GDM1 (cell line): ENCODE data around the gene CSF1R.

Experiments used
- DNase-seq: peaks from one replicate; lab custom pipeline; 2025; lab: John Stamatoyannopoulos, UW

Gene CSF1R

GRCh38 chr5:150069672-150070627, 16.4 kb downstream of the CSF1R start:
- DNase-seq = no peak

- DNase-seq = no peak
Observed at GRCh38 chr5:150068961-150069645, 17.3 kb downstream of the CSF1R start.

DNA sequence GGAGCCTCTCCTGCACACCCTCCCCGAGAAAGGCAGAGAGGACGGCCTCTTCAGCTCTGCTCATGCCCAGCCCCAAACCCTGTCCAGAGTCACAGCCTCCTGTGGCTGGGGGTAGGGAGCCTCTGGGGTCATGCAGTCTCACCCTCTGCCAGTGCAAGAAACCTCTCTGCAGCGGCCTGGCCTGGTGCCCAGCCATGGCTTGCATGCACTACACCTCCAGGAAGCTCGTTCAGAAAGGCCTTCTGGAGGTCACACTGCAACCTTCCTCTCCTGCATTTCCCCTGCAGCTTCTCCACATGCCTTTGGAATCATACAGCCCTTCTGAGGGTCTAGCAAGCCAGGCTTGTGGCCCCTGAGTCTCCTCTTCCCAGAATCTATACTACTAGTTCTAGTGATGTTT, 17.9 kb downstream of the CSF1R start:
- DNase-seq = no peak

DNA sequence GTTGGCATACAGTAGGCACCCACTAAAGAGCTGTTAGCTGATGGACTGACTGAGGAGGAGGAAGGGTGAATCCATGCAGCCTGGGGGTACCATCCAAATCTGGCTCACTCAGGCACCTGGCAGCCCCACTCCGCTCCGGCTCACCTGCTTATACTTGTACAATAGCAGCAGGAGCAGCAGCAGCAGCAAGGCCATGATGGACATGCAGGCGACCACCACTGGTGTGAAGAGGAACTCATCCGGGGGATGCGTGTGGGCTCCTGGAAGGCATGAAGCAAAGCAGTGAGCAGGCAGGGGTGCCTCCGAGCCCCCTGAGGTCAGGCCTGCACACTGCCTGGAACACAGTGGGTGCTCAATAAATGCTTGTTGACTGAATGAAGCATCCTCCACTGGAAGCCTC, 18.3 kb downstream of the CSF1R start:
- no peak for DNase-seq

- DNase-seq = no peak
Observed at GRCh38 chr5:150067405-150067960, 18.9 kb downstream of the CSF1R start.

DNA sequence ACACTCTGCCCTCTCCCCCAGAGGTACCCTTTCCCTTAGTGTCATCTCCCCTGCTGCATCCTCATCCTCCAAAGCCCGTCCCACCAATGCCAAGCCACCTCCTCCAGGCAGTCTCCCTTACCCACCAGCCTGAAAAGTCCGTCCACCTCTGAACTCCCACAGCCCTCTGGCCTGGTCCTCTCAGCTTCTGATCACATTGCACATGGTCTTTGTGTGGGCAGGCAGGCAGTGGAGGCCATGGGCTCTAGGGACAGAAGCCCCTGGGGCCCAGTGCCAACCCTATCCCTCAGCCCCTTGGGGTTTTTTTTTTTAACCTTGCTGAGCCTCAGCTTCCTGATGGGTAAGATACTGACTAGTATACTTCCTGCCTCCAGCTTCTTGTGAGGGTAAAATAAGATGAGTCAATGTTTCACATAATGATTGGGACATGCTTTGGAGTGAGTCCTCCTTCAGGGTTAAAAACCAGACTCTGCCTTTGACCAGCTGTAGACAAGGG, 19.4 kb downstream of the CSF1R start:
- DNase-seq = no peak

- DNase-seq = no peak
Observed at GRCh38 chr5:150066436-150066835, 19.9 kb downstream of the CSF1R start.

DNA sequence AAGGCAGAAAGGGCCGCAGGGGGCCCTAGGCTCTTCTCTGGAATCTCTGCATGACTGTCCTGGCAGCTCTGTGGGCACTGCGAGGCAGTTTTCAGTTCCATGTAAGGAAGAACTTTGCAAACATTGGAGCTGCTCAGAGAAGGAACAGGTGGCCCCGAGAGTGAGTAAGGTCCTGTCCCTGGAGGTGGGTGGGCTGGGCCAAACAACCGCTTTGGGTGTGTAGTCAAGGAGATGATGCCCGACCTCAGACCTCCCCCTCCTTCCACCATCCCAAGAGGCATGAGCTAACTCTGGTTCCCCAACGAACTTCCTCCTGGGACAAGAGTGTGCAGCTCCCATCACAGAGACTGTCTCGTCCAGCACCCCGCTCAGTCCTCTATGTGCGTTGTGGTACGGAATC, 20.5 kb downstream of the CSF1R start:
- no peak for DNase-seq

- DNase-seq = no peak
Observed at GRCh38 chr5:150065346-150065745, 21.0 kb downstream of the CSF1R start.

DNA sequence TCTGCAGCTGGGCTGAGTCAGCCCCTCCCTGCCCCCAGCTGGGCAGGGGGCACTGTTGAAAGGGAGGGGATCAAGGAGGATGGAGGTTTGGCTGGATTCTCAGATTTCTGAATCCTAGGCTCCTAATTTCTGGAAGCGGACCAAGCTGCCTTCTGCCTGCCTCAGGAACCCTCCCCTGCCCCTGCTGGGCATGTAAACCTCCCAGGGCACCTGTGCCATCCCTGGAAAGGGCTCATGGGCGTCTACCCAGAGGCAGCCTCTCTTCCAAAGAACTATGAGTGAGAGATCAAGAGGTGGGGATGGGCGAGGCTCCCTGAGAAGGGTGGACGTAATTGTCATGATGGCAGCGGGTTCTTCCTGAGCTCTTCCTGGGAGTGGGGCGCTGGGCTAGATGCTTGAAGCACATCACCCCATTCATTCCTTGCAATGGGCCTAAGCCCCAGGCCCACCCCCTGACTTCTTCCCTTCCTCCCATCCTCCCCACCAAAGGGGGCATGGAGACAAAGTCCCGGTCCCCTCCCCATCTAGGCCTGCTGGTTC, 21.6 kb downstream of the CSF1R start:
- no peak for DNase-seq

GRCh38 chr5:150063638-150064037, 22.7 kb downstream of the CSF1R start:
- no peak for DNase-seq

DNA sequence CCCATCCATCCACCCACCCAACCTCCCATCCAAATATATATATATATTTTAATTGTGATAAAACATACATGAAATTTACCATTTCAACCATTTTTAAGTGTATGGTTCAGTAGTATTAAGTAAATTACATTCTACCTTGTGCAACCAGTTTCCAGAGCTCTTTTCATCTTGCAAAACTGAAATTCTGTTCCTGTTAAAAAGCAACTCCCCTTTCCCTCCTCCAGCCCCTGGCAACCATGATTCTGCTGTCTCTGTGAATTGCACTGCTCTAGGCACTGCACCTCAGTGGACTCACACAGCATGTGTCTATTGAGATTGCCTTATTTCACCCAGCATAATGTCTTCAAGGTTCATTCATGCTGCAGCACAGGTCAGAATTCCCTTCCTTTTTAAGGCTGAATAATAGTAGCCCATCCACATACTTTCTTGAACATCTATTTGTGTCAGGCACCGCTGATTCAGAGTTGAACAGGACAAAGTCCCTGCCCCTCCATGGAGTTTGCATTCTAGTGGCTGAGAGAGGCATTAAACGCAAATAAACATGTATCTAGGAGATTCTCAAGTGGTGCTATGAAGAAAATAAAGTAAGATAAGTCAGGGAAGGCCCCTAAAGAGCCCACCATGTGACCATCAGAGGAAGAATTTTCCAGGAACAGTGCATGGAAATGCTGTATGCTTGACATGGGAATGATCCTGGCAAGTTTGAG, 24.0 kb downstream of the CSF1R start:
- DNase-seq = no peak

DNA sequence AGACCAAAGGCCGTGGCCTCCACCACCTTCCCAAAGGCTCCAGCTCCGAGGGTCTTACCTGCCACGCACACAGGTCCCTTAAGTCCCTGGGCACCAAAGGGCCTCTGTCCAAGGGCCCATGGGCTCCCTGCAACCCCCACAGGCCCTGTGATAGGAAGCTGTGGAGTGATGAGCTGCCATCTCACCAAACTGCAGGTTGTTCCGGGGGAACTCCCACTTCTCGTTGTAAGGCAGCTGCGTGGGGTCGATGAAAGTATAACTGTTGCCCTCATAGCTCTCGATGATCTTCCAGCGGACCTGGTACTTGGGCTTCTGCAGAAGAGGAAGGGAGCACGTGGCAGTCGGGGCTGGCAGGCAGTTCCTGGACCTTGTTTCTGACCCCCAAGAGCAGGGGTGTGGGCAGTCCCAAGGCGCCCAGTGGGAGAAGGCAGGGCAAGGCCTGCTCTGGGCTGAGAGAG, 24.8 kb downstream of the CSF1R start:
- DNase-seq = no peak

DNA sequence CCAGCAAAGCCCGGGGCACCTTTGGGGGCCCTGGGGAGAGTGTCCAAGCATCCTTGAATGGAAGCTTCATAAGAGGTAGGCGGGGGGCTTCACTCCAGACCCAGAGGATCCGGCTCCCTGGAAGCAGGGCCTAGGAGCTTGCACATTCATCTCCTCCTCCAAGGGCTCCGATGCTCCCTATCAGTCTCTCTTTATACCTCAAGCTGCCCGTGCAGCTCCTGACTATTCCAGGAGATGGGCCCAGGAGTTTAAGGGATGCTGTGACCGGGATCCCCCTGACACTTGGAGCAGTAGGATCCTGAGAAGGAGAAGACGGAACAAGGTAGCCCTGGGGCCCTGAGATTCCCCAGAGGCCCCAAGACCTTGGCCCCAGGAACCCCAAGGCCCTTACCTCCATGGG, 25.9 kb downstream of the CSF1R start:
- DNase-seq = no peak

DNA sequence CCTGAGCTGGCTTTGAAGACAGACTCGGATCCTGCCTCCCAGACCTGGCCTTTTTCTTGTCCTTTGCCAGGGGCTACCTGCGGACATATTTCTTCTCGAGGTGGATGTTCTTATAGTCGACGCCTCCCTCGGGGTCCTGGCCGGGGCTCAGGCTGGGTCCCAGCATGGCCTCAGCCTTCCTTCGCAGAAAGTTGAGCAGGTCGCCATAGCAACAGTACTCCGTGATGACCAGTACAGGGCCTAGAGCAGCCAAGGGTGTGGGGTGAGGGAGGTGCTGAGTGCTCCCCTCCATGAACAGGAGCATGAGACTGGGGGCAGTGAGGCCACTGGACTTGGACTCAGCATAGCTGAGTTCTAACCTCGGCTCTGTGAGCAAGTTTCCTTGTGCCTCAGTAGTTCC, 26.7 kb downstream of the CSF1R start:
- DNase-seq = no peak

DNA sequence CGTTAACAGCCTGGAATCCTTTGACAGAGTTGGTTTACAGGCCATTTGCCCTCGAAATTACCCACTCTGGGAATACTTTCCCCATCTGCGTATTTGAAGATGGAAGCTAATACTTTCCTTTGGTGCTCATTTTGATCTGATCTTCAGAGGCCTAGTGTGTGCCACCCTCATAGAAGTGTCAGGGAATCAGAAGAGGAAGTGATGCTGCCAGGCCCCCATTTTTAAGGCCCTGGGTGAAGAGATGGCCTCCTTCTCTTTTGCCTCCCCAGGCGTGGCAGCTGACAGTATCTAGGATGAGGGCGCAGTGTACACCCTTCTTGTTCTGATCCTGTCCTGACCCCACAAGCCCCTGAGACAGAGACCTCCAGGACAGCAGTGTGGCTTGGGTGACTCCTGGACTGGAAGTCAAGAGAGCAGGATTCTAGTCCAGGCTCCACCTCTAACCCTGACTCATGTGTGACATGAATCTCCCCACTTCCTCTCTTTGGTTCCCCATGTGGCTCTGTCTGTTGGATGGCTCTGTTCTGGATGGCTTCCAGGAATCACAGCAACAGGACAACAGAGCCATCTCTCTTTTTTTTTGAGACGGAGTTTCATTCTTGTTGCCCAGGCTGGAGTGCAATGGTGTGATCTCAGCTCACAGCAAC, 27.8 kb downstream of the CSF1R start:
- peak; percentile 51 for DNase-seq

GRCh38 chr5:150057996-150058395, 28.4 kb downstream of the CSF1R start:
- no peak for DNase-seq

GRCh38 chr5:150057511-150057910, 28.8 kb downstream of the CSF1R start:
- DNase-seq = no peak

GRCh38 chr5:150057052-150057451, 29.3 kb downstream of the CSF1R start:
- DNase-seq = no peak

DNA sequence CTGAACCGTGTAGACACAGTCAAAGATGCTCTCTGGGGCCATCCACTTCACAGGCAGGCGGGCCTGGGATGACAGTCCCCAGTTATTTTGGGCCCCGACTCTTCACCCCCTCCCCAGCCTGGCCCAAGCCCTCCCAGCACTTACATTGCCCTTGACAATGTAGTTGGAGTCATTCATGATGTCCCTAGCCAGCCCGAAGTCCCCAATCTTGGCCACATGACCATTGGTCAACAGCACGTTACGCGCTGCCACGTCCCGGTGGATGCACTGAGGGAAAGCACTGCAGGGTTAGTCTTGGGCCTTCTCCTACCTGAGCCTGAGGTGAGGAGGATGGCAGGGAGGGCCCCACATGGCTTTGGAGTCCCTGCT, 30.3 kb downstream of the CSF1R start:
- DNase-seq = no peak

DNA sequence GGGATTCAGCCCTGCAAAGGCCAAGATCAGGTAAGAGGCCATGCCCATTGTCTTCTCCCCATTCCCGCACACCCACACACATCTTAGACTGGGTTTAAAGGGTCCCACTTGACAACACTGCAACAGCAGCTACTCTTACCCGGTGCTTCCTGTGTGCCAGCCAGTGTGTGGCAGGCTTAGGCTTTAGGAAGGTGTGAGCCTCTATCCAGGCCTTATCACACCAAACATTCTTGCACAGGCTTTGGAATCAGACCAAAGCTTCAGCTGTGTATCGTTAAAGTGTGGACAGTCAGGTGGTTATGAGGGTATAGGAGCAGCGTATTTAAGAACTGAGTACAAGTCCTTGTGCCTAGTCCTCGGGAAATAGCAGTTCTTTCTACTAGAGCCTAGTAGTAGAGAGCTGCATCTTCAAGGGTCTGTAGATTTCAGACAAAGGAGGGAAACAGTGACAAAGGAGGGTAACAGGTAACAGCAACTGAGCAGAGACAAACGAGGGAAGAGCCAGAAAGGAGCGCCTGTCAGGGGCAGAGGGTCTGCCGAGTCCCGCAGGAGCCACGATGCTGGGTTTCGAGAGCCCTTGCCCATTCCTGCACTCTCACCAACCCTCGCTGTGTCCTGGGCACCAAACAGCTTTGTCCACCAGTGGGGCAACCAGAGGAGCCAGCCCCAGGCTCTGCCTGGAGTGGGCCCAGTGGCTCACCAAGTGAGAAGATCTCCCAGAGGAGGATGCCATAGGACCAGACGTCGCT, 30.9 kb downstream of the CSF1R start:
- DNase-seq = no peak
